Osteocyte (in vitro differentiated cells): ENCODE data around the gene SLC5A1. TPM values are rescaled to one million over a fixed set of nuclear protein-coding genes. Genes with fewer than 3 reads are reported as not detected.

Experiments used
- DNase-seq: peaks from one replicate; pipeline ENCODE4 v3.0.0; 2021; ENCODE audit warnings: mixed read lengths; ENCODE audit not compliant: unreplicated experiment; ENCODE audit errors: extremely low spot score
- H3K27ac Mint-ChIP-seq: one replicate; pipeline ENCODE4 v1.8.0; 2021; ENCODE audit warnings: mild to moderate bottlenecking, mixed read lengths; ENCODE audit not compliant: unreplicated experiment
- H3K27me3 Mint-ChIP-seq: one replicate; pipeline ENCODE4 v1.8.0; 2021; ENCODE audit warnings: mixed read lengths; ENCODE audit not compliant: unreplicated experiment
- H3K36me3 Mint-ChIP-seq: one replicate; pipeline ENCODE4 v1.8.0; 2021; ENCODE audit warnings: mixed read lengths; ENCODE audit not compliant: unreplicated experiment
- H3K4me1 Mint-ChIP-seq: one replicate; pipeline ENCODE4 v1.8.0; 2021; ENCODE audit warnings: mixed read lengths; ENCODE audit not compliant: unreplicated experiment
- H3K4me3 Mint-ChIP-seq: one replicate; pipeline ENCODE4 v1.8.0; 2021; ENCODE audit warnings: mild to moderate bottlenecking, moderate library complexity, mixed read lengths; ENCODE audit not compliant: unreplicated experiment
- H3K9me3 Mint-ChIP-seq: one replicate; pipeline ENCODE4 v1.8.0; 2021; ENCODE audit warnings: mixed read lengths; ENCODE audit not compliant: unreplicated experiment
- total RNA-seq: library from RNA; stranded (reverse); gene quantifications from 2 replicates; pipeline ENCODE4 v1.2.1, GENCODE V29; 2021
- TF ChIP-seq, protein P1 (sequence below): fragments of 200-600 bp; sonication (generic); IDR thresholded peaks from 2 replicates; pipeline ENCODE4 v1.5.0; 2021; ENCODE audit warnings: antibody characterized with exemption, mild to moderate bottlenecking, moderate library complexity

The SLC5A1 gene
- total RNA-seq, 1 donor from 2014 or later = not detected

DNA sequence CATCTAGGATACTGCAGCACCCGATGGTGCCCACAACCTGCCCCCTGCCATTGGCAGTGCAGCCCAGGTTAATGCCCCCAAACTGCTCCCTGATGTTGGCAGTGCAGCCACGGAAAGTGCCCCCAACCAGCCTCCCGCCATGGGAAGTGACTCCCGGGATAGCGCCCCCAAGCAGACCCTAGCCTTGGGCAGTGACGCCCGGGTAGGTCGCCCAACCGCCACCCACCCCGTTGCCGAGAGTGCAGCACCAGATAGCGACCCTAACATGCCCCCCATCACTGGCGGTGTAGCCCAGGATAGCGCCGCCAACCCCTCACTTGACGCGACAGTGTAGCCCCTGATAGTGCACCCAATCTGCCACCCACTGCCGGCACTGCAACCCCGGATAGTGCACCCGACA is 77.5 kb downstream of the SLC5A1 start:
- TF ChIP-seq, protein P1, sequence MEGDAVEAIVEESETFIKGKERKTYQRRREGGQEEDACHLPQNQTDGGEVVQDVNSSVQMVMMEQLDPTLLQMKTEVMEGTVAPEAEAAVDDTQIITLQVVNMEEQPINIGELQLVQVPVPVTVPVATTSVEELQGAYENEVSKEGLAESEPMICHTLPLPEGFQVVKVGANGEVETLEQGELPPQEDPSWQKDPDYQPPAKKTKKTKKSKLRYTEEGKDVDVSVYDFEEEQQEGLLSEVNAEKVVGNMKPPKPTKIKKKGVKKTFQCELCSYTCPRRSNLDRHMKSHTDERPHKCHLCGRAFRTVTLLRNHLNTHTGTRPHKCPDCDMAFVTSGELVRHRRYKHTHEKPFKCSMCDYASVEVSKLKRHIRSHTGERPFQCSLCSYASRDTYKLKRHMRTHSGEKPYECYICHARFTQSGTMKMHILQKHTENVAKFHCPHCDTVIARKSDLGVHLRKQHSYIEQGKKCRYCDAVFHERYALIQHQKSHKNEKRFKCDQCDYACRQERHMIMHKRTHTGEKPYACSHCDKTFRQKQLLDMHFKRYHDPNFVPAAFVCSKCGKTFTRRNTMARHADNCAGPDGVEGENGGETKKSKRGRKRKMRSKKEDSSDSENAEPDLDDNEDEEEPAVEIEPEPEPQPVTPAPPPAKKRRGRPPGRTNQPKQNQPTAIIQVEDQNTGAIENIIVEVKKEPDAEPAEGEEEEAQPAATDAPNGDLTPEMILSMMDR = no peak
- peaks cover 15% of the 10 kb centered on the region for H3K27me3 Mint-ChIP-seq
- DNase-seq = no peak
- H3K36me3 Mint-ChIP-seq = no peaks in the 10 kb centered on the region
- no peaks in the 10 kb centered on the region for H3K4me1 Mint-ChIP-seq
- no peak overlapping the region for H3K4me3 Mint-ChIP-seq
- H3K27ac Mint-ChIP-seq = no peak overlapping the region
- no peaks in the 10 kb centered on the region for H3K9me3 Mint-ChIP-seq

DNA sequence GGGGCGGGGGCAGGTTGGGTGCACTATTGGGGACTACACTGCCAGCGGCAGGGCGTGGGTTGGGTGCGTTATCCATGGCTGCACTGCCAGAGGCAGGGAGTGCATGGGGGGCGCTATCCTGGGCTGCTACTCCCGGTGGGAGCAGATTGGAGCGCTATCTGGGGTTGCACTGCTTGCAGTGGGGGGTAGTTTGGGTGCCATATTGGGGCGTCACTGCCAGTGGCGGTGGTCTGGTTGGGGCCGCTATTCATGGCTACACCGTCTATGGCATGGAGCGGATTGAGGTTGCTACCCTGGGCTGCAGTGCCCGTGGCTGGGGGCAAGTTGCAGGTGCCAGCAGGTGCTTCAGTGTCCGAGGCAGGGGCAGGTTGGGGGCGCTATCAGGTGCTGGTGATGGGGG is 79.8 kb downstream of the SLC5A1 start:
- H3K27ac Mint-ChIP-seq = no peak overlapping the region
- no peaks in the 10 kb centered on the region for H3K36me3 Mint-ChIP-seq
- no peak for DNase-seq
- no peaks in the 10 kb centered on the region for H3K9me3 Mint-ChIP-seq
- TF ChIP-seq, protein P1 = no peak
- H3K4me3 Mint-ChIP-seq = no peak overlapping the region
- no peaks in the 10 kb centered on the region for H3K4me1 Mint-ChIP-seq
- peaks cover 4% of the 10 kb centered on the region for H3K27me3 Mint-ChIP-seq

DNA sequence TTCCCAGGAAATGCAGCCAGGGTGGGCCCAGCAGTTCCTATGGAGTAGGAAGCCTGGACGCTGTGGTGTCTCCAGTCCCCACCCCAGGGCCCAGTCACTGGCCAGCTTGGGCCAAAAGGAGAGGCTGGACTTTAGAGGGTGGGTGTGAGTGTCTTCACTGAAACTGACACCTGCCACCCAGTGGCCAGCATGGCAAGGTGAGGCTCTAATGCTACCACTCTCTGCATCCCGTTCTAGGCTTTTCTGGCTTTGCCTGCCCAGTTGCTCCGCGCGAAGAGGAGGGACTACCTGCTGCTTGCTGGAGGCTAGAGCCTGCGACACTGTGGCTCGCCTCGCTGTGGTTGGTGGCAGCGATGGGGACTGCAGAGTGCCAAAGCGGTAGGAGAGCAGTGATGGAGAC is 80.6 kb downstream of the SLC5A1 start:
- no peaks in the 10 kb centered on the region for H3K4me1 Mint-ChIP-seq
- no peak overlapping the region for H3K4me3 Mint-ChIP-seq
- peaks cover 4% of the 10 kb centered on the region for H3K27me3 Mint-ChIP-seq
- TF ChIP-seq, protein P1 = no peak
- H3K9me3 Mint-ChIP-seq = no peaks in the 10 kb centered on the region
- H3K36me3 Mint-ChIP-seq = no peaks in the 10 kb centered on the region
- no peak overlapping the region for H3K27ac Mint-ChIP-seq
- DNase-seq = peak; percentile 80

DNA sequence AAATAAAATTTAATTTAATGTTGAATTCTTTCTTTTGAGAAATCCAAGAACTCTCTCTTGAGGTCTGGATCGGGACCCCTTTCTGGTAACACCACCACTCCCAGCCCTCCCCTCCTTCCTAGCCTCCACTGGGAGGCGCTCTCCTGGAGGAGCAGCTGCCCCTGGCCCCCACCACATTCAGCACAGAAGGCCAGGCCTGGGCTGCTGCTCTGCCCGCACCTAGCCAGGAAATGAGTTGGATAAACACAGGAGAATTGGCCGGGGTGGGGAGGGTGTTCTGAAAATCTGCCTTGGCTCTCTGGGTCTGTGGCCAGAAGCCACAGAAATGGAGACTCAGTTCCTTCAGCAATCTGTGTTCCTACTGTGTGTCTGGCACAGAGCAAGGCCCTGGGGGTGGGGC is 84.8 kb downstream of the SLC5A1 start:
- Mint-ChIP-seq H3K9me3 (no peaks in the 10 kb centered on the region), H3K27ac (no peak overlapping the region), H3K4me3 (no peak overlapping the region), H3K27me3 (peaks cover 4% of the 10 kb centered on the region), H3K36me3 (no peaks in the 10 kb centered on the region), H3K4me1 (no peaks in the 10 kb centered on the region)
- DNase-seq = peak; percentile 74
- TF ChIP-seq, protein P1 = no peak

DNA sequence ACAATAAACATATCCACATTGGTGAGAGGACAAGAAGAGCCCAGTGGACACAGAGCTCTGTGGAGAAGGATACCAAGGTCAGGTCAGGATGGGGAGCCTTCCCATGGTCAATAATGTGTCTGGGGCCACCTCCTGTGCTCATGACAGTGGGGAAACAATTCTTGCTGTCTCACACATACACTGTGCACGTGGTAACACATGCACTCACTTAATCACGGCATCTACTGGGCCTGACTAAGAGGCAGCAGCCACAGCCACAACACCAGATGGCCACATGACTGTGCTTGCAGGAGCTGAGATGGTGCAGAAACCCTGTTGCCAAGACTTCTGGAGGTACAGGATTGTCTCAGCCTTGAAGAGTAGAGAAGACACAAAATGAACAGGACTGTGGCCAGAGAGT is 87.4 kb downstream of the SLC5A1 start:
- Mint-ChIP-seq H3K9me3 (no peaks in the 10 kb centered on the region), H3K27ac (no peak overlapping the region), H3K4me3 (no peak overlapping the region), H3K36me3 (no peaks in the 10 kb centered on the region), H3K4me1 (no peaks in the 10 kb centered on the region), H3K27me3 (no peaks in the 10 kb centered on the region)
- TF ChIP-seq, protein P1 = no peak
- DNase-seq = peak; percentile 68
